GM19099 (cell line): ENCODE results near the gene TMC3.

Experiments
- POLR2A ChIP-seq: IDR thresholded peaks from 3 replicates; pipeline ENCODE4 v1.6.1; 2011; ENCODE audit warnings: low read depth; ENCODE audit not compliant: insufficient read length; ENCODE audit errors: extremely low read depth

The TMC3 gene

DNA sequence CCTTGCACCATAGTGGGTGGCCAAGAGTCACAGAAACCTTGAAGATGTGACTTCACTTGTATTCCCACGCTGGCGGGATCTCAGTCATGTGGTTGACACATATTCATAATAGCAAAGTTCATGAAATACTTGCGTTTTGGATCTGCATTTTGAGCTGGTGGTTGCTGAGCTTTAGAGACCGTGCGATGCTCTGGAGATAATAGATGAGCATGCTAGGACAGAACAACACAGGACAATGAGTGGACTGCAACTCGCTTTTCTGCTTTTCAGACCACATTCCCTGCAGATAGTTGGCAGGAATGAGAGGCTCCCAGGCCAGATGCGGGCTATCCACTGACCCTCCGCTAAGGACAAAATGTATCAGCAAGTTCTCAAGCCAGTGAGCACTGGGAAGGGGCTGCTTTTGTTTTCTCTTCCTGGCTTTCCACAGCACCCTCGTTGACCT is 36.3 kb downstream of the TMC3 start:
- no peak for TF ChIP-seq POLR2A

DNA sequence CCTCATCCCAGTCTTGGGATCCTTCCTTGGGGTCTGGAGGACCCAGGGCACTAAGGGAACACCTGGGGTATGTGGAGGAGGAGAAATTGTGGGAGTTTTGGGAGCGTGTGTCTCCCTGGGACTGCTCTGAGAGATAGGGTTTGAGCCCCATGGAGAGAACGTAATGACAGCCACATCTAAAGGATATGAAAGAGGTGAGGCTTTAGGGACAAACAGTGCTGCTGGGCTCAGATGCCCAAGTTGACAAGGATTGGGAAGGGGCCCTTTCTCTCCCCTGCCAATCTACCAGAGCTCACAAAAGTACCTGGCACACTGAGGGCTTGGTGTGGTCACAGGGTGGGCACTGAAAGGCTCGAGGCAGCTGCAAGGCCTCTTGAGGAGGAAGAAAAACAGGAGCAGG is 36.8 kb downstream of the TMC3 start:
- no peak for TF ChIP-seq POLR2A

DNA sequence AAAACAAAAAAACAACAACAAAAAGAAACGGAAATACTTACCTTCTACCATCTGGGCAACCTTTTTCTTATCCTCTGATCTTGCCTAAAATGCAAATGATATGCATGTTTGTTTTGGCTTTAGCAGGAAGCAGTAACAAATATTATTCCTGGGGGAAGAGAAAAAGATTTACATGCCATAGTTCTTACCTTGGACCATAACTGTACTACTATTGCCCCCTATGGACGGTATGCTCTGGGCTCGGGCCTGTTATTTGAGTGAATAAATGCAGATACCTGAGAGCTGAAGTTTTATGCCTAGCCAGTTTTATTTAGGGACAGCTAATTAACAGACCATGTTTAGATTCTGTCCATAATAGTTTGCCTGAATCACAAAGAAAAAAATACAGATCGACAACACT is 37.4 kb downstream of the TMC3 start:
- no peak for TF ChIP-seq POLR2A

DNA sequence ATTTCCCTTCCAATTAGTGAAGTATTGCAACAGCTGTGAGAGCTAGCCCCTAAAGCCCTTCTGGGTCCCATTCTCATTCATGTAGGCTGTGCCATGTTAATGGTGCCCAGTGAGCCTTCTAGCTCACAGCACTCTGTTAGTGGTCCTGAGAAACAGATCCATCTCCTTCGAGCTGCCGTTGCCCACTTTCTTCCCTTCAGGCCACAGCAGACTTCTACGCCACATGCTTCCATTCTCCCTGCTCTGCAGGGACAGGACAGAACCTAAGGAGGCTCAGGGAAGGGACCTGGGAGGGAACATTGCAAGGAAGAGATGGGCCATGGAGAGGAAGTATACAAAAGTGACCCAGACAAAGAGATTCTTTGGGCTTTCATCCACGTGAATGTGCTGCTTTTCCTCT is 38.4 kb downstream of the TMC3 start:
- TF ChIP-seq POLR2A: no peak

DNA sequence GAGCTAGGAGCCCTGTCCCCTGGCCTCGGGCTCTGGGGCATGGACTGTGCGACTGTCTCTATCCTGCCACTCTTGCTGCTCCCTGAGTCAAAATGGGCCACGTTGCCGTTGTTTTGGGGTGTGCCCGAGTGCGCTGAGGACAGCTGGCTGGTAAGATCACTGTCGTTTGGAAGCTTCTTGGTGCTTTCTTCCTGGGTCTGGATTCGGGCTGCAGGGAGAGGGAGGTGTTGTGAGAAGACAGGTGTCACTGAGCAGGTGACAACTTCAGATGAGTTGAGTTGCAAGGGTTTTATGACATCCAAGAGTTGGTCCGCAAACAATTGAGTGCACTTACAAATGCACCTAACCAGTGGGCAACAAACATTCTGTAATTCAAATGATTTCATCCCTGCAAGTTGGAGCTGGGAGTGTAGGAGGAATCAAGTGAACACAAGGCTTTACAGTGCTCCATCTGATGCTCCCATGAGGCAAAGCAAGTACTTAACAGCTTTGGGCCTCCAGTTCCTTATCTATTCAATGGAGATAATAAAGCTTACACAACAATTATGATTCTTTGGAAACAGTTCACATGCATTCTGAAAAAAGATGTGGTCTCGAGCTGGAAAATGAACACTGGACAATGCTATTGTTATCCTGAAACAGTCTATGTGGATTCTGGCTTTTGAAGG is 39.1 kb downstream of the TMC3 start:
- no peak for TF ChIP-seq POLR2A

DNA sequence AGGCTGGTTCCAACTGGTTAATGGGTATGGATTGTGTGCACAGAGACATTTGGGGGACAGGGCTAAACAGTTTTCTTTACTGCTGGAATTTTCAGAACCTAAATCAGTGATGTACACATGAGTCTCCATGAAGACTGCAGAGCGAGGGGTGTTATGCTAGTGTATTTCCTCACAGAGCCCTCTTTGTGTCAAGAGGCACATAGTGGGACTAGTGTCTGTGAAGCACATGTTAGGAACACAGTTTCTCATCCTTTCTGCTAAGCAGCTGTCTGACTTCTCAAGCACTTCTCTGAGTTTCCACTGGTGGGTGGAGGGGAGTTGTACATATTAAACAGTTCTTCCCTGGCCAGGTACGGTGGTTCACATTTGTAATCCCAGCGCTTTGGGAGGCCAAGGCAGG is 40.6 kb downstream of the TMC3 start:
- no peak for TF ChIP-seq POLR2A

DNA sequence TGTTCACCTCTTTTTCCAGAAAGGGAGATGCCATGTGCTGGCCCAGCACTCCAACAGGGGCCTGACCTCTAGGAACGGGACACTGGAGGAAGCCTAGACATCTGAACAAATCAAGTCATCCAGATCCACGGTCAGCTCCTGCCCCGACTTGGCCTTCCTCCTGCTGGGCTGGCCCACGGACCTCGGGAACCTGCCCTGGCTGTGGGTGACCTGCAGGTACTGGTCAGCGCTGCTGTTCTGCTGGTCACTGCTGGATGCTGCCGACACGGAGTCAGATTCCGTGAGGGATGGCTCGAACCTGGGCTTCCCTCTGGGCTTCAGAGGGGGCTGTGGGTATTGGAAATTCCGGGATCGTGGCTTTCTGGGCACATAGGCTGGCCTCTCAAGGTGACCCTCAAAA is 41.7 kb downstream of the TMC3 start:
- TF ChIP-seq POLR2A: no peak

DNA sequence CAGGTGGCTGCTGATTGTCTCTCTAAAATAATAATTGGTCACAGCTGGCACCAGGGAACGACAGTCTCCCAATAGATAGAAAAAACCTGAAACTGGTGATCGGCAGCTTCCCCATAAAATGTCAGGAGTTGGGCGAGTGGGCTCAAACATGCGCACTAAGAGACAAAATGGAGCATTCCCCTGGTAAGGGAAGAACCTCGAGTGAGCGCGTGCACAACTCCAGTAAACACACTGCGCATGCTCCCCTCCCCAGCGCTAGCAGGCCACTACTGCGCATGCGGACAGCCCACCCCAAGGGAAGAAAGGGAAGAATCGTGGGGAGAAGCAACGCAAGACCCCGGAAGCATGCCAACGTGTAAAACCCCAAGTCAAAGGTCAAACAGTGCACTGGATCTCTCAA is 42.4 kb downstream of the TMC3 start:
- no peak for TF ChIP-seq POLR2A

DNA sequence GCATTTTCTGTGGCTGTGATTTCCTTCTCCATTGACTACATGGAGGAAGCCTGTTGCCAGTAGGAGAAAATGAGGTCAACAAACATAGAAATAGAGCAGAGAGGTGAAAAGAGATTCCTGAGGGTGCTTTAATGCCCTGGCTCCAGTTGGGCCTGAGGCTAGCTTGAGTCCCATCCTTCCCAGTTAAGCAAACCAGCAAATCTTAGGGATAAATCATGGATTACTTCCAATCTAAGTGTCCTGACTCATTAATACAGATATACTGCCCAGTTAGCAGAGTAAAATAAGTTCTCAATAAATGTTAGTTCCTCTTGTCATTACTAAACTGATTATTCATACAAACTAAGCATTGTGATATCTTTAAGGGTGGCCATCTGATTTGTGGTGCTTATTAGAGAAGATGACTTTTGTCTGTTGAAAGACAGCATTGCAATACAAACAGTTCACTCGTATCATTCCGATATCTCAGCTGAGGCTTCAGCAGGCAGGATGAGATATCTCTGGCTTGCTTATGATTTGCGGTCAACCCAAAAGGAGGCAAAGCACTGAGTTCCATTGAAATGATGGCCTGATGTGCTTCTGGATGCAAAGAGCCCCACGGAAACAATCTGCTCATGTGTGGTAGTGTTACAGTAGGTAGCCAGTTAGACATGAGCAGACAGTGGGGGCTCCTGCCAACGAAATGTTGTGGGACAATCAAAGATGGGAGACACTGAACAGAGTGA is 43.5 kb downstream of the TMC3 start:
- no peak for TF ChIP-seq POLR2A

DNA sequence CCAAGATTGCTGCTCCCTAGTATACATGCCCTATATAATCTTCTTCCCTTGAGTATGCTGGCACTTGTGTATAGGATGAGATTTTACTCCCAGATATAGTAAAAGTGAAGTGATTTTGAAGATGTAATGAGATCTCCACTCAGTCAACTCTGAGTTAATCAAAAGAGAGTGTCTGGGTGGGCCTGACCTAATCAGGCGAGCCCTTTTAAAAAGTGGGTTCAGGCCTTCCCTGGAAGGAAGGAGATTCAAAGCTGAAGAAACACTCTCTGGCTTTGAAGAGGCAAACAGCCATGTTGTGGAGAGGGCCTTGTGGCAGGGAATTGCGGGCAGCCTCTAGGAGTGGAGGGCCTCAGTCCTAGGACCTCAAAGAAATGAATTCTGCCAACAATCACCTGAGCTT is 44.6 kb downstream of the TMC3 start:
- TF ChIP-seq POLR2A: no peak

DNA sequence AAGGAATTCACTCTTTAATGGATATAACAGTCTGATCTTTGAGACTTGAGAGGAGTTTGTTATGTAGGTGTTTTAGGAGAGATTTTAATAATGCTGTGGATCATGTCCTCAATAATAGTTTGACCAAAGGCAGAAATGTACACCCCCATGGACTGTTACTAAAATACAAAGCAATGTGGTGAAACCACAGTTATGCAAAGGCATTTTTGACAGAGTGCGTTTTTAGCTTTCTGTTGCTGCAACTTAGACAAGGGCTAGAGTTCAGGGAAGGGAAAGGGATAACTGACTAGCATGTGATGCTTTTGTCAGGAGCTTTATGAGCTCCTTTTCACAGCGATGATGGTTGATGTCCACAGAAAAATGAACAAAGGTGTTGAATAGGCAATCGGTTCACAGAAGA is 46.5 kb downstream of the TMC3 start:
- no peak for TF ChIP-seq POLR2A

DNA sequence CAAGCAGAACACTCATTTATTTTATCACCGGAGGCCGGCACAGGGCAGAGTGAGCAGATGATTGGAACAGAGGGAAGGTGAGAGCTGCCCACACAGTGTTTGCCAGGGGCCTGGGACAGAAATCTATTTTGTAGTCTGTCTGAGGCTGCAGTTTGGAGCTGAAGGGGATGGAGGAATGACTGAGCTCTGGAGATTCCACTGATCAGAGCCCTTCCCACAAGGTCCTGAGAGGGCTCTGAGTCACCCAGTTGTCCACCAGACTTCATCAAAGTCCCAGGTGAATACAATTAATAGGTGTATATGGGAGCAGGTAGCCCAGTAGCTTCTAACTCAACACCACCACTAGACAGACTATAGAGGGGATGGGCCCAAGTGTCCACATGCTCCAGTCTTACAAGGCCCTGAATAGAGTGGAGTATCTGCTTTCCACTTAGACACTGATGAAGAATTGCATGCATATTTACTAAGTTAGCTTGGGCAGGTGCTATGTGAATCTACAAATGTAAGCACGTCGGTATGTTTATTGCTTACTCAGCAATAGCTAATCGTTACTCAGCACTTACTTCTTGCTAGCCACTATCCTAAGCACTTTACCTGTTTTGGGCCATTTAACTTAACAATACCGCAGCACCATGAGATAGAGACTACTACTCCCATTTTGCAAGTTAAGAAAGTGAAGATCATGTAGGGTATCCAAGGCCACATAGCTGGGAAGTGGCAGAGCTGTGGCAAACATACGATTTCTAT is 47.4 kb downstream of the TMC3 start:
- TF ChIP-seq POLR2A: no peak

DNA sequence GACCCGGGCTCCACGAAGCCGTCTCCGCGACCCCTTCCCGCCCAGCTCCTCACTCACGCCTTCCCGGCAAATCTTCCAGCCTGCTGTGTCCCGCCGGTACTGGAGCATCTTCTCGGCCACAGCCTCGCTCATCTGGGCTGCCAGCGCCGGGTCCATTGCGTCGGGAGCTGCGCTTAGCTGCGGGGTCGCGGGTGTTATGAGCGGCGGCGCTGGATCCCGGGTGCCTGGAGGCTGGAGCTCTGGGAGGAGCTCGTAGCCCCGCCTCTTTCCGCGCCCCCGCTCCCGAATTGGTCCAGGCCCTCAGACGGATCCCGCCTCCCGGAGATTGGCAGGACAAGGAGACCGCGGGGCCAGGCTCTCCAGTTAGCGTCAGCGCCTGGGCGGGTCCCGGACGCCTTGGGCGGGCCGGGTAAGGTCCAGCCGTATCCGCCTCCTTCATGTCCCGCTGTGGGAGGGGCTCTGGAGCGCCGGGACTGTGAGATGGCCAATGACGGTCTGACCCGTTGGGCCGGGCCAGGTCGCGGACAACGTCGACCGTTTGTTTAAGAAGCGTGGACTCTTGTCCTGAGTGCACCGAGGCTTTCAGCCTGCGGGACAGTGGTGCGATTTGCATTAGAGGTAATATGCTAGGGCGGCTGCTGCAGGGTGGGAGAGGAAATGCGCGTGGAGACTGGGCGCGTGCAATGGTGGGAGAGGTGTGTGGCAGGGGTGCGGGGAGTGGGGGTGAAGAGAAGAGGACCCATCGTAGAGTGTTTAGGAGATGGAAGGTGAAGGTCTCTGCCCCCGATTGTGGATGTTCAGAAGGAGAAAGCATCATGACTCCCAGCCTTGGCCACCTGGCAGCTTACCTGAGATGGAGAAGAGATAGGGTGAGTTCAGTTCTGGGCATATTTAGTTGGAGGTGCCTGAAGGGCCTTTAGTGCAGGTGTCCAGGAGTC is 49.8 kb downstream of the TMC3 start, which contains the start of gene STARD5:
Gene STARD5 (minus strand): TSS at position 198 of the 938 bp plus-strand sequence. CDS start 42 bp downstream, at position 156.
- peak; percentile 72 for TF ChIP-seq POLR2A

DNA sequence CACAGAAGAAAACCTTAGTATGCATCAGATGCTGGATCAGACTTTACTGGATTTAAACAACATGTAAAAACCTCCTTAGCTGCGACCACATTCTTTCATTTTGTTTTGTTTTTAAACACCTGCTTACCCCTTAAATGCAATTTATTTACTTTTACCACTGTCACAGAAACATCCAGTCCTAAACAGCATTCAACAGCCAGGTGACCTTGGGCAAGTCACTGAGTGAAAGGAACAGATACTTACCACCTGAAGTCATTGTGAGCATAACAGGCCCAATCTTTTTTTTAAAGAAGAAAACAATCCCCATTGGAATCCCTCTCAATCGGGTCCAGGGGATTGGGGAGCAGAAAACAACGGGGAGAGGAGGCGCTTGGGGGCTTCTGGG is 50.5 kb downstream of the TMC3 start:
- no peak for TF ChIP-seq POLR2A

DNA sequence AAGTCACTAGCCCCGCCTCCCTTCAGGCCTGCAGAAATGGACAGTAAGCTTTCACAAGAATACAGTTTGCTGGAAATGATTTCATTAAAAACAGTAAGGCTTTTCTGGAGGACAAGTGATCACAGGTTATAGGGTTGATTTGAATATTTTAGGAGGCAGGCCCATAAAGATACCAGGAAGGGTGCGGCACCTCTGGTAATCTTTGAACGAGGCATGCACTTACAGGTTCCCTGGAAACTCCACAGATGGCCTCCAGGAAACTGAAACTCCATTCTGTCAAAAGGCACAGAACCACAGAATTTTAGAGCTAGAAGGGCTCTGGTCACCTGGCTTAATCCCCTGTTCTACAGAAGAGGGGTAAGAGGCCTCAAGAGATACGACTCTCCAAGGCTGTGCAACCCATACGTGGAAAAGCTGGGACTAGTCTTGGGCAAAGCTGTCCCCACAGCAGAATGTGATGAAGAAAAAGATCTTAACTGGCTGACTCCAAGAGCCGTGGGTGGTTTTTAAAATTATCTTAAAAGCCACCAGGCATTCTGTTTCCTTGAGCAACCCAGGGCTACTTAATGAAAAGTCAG is 51.2 kb downstream of the TMC3 start:
- no peak for TF ChIP-seq POLR2A

DNA sequence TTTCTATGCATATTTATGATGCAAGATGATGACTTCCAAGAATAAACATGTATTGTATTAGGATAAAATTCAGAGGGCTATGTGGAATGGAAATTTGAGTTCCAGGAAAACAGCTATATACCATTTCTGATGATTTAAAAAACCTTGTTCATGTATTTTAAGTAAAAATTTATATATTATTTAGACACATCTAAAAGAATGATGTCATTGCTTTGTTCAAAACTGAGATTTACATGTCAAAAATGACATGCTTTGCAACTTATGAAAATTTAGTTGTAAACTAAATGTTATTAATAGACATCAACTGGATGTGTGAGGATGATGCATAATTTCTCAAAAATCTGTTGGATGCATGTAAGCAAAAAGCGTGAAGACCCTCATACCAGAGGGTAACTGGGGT is 52.3 kb downstream of the TMC3 start:
- TF ChIP-seq POLR2A: no peak
